ENCODE data around the gene FHOD3. TPM values are rescaled to one million over a fixed set of nuclear protein-coding genes. Genes with fewer than 3 reads are reported as not detected.

FHOD3 gene
- total RNA-seq, 1 donor from 2014 or later, result 8.9 TPM

- H3K4me3 Mint-ChIP-seq (ENCODE audit: unreplicated experiment), result no peak overlapping the region
- H3K27ac Mint-ChIP-seq (ENCODE audit: unreplicated experiment), result no peak overlapping the region
- DNase-seq (ENCODE audit: low spot score), result no peak
- H3K36me3 Mint-ChIP-seq (ENCODE audit: low read depth), result peaks cover 8% of the 10 kb centered on the region
- no peak for TF ChIP-seq CTCF (IDR thresholded peaks at IDR 0.05)
- H3K4me1 Mint-ChIP-seq (ENCODE audit: low read depth), result peaks cover 27% of the 10 kb centered on the region
- no peaks in the 10 kb centered on the region for H3K27me3 Mint-ChIP-seq (ENCODE audit: low read depth)
- peaks cover 2% of the 10 kb centered on the region for H3K9me3 Mint-ChIP-seq (ENCODE audit: low read depth)
Measured at GRCh38 chr18:36580874-36581750, 283.6 kb downstream of the FHOD3 start.

- H3K27me3 Mint-ChIP-seq (ENCODE audit: low read depth), result no peaks in the 10 kb centered on the region
- no peak overlapping the region for H3K4me3 Mint-ChIP-seq (ENCODE audit: unreplicated experiment)
- peaks cover 27% of the 10 kb centered on the region for H3K4me1 Mint-ChIP-seq (ENCODE audit: low read depth)
- peaks cover 4% of the 10 kb centered on the region for H3K36me3 Mint-ChIP-seq (ENCODE audit: low read depth)
- no peak overlapping the region for H3K27ac Mint-ChIP-seq (ENCODE audit: unreplicated experiment)
- H3K9me3 Mint-ChIP-seq (ENCODE audit: low read depth), result no peaks in the 10 kb centered on the region
- DNase-seq (ENCODE audit: low spot score), result no peak
- TF ChIP-seq CTCF (IDR thresholded peaks at IDR 0.05), result no peak
Measured at GRCh38 chr18:36582988-36583745, 285.7 kb downstream of the FHOD3 start.

GRCh38 chr18:36589857-36590543 lies 292.5 kb downstream of the FHOD3 start:
- H3K4me3 Mint-ChIP-seq (ENCODE audit: unreplicated experiment), result no peak overlapping the region
- no peaks in the 10 kb centered on the region for H3K9me3 Mint-ChIP-seq (ENCODE audit: low read depth)
- no peak for TF ChIP-seq CTCF (IDR thresholded peaks at IDR 0.05)
- no peak for DNase-seq (ENCODE audit: low spot score)
- H3K27me3 Mint-ChIP-seq (ENCODE audit: low read depth), result no peaks in the 10 kb centered on the region
- no peaks in the 10 kb centered on the region for H3K36me3 Mint-ChIP-seq (ENCODE audit: low read depth)
- no peak overlapping the region for H3K27ac Mint-ChIP-seq (ENCODE audit: unreplicated experiment)
- peaks cover 3% of the 10 kb centered on the region for H3K4me1 Mint-ChIP-seq (ENCODE audit: low read depth)

- no peak for TF ChIP-seq CTCF (IDR thresholded peaks at IDR 0.05)
- H3K4me1 Mint-ChIP-seq (ENCODE audit: low read depth), result no peaks in the 10 kb centered on the region
- no peak overlapping the region for H3K4me3 Mint-ChIP-seq (ENCODE audit: unreplicated experiment)
- no peak overlapping the region for H3K27ac Mint-ChIP-seq (ENCODE audit: unreplicated experiment)
- no peak for DNase-seq (ENCODE audit: low spot score)
- H3K9me3 Mint-ChIP-seq (ENCODE audit: low read depth), result no peaks in the 10 kb centered on the region
- no peaks in the 10 kb centered on the region for H3K27me3 Mint-ChIP-seq (ENCODE audit: low read depth)
- no peaks in the 10 kb centered on the region for H3K36me3 Mint-ChIP-seq (ENCODE audit: low read depth)
Measured at GRCh38 chr18:36590621-36591580, 293.4 kb downstream of the FHOD3 start.

Data from chondrocyte (in vitro differentiated cells).